BJ (cell line): ENCODE results near the gene NT5C. TPM values are rescaled to one million over a fixed set of nuclear protein-coding genes. Genes with fewer than 3 reads are reported as not detected.

Experiments used
- CTCF ChIA-PET: fragments of 350-600 bp; formaldehyde crosslinking; extraction: SDS; loops from one replicate; lab custom pipeline; 2021; ENCODE audit warnings: antibody characterized with exemption, inconsistent platforms; lab: Yijun Ruan, JAX
- POLR2A ChIA-PET: fragments of 300-600 bp; sonication (Branson Sonifier 250); formaldehyde crosslinking; extraction: SDS; loops from one replicate; lab custom pipeline; 2021; ENCODE audit warnings: antibody characterized with exemption; lab: Charles Lee
- DNase-seq: peaks from one replicate; pipeline ENCODE4 v3.0.0-alpha.2; 2011; ENCODE audit warnings: low read depth
- H3K27me3 ChIP-seq: 2 replicates; pipeline ENCODE4 v1.6.0; 2011; ENCODE audit warnings: low read length; ENCODE audit not compliant: control insufficient read depth, insufficient read depth
- H3K36me3 ChIP-seq: 2 replicates; pipeline ENCODE4 v1.5.1; 2011; ENCODE audit warnings: low read length; ENCODE audit not compliant: control insufficient read depth, insufficient read depth
- H3K4me3 ChIP-seq: 2 replicates; pipeline ENCODE4 v1.5.1; 2011; ENCODE audit warnings: low read depth, mild to moderate bottlenecking, control low read depth, low read length
- polyA minus RNA-seq: library from RNA; depleted of rRNA, polyadenylated mRNA; stranded (reverse); fragments of >200 nt; gene quantifications from 2 replicates; pipeline ENCODE4 v1.2.3, GENCODE V29; 2011; rRNA and poly(A)+ RNA removed
- polyA plus RNA-seq: library from polyadenylated mRNA; depleted of rRNA; stranded (reverse); fragments of >200 nt; gene quantifications from 2 replicates; pipeline ENCODE4 v1.2.3, GENCODE V29; 2011; rRNA removed
- TF ChIP-seq, protein P1 (sequence below): IDR thresholded peaks from 2 replicates; pipeline ENCODE4 v1.5.1; 2011; ENCODE audit warnings: low read depth, mild to moderate bottlenecking, control low read depth, inconsistent platforms, low read length, moderate library complexity; ENCODE audit not compliant: insufficient read depth

Gene NT5C
- polyA plus RNA-seq, result 38.3 and 61.8 TPM in 2 replicates
- polyA minus RNA-seq, result 13.7 and 21.7 TPM in 2 replicates

DNA sequence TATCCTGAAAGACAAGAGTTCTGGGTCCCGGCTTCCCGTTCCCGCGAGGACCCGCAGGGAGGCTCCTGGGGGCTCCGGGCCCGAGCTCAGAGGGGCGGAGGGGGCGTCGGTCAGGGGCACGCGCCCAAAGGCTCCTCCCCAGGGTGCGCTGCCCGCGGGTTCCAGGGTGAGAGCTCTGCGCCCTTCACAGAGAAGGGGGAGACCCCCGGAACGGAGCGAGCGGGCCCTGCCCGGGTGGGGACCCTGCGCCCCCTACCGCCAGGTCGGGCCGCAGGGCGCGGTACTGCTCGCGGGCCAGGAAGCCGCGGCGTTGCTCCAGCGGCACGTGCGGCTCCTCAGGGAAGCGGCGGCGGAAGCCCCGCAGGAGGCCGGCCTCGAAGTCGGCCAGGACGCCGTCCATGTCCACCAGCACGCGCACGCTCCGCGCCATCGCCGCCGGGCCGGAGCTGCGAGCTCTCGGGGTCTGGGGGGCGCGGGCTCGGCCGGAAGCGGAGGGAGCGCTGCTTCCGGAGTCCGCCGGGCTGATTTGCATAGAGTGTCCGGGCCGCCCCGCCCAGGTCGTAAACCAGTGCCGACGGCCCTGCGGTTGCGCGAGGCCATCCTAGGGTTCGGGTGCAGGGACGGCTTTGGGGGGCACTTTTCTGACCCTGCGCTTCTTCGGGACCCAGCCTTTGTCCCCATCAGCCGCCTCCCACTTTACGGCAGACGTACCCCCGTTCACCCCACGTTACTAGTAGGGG lies at the start of gene NT5C:
TSS of gene NT5C (minus strand) at position 465 of the 740 bp plus-strand sequence. CDS start at position 430, 35 bp downstream.
- H3K4me3 ChIP-seq, result peak within 1 kb of the TSS; percentile 66
- no peaks in the 10 kb centered on the region for H3K27me3 ChIP-seq
- H3K36me3 ChIP-seq, result peaks cover 17% of the 10 kb centered on the region
- no peak for DNase-seq
- TF ChIP-seq, protein P1, sequence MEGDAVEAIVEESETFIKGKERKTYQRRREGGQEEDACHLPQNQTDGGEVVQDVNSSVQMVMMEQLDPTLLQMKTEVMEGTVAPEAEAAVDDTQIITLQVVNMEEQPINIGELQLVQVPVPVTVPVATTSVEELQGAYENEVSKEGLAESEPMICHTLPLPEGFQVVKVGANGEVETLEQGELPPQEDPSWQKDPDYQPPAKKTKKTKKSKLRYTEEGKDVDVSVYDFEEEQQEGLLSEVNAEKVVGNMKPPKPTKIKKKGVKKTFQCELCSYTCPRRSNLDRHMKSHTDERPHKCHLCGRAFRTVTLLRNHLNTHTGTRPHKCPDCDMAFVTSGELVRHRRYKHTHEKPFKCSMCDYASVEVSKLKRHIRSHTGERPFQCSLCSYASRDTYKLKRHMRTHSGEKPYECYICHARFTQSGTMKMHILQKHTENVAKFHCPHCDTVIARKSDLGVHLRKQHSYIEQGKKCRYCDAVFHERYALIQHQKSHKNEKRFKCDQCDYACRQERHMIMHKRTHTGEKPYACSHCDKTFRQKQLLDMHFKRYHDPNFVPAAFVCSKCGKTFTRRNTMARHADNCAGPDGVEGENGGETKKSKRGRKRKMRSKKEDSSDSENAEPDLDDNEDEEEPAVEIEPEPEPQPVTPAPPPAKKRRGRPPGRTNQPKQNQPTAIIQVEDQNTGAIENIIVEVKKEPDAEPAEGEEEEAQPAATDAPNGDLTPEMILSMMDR, result peak; percentile 53
- ChIA-PET POLR2A (interaction anchor here (0.6 kb wide), 1 partner anchor 20 kb away, joined by 3 read pairs; no protein-coding TSS in a partner anchor), CTCF (interaction anchor here (0.6 to 4.7 kb wide), 29 partner anchors 9 to 1784 kb away, joined by 3 to 78 read pairs (median 4); partner anchors contain the start of genes ARMC7 and HID1)

DNA sequence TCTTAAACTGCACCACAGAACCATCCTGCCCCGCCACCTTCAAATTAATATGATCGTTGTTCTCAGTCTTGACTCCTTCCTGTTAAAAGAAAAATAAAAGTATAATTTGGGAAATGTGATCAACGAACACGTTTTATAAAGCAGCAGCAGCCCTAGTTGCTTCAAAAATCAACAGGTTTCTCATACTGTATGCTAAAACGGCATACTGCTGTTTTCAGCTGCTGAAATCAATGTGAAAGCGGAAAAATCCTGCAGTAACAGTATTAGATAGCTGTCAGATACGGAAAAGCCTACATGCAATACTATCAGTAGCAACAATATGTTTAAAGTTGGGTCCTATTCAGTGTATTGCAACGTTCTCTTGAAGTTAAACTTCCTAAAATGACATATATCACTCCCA lies 49.6 kb upstream of the NT5C start:
- peaks cover 5% of the 10 kb centered on the region for H3K36me3 ChIP-seq
- DNase-seq, result no peak
- no peaks in the 10 kb centered on the region for H3K27me3 ChIP-seq
- POLR2A ChIA-PET, result no interaction called here
- CTCF ChIA-PET, result interaction anchor here (1.2 to 2.1 kb wide), 2 partner anchors 10 to 67 kb away, joined by 4 to 7 read pairs; no protein-coding TSS in a partner anchor
- H3K4me3 ChIP-seq, result peak overlapping the region; percentile 98
- TF ChIP-seq, protein P1, result no peak

DNA sequence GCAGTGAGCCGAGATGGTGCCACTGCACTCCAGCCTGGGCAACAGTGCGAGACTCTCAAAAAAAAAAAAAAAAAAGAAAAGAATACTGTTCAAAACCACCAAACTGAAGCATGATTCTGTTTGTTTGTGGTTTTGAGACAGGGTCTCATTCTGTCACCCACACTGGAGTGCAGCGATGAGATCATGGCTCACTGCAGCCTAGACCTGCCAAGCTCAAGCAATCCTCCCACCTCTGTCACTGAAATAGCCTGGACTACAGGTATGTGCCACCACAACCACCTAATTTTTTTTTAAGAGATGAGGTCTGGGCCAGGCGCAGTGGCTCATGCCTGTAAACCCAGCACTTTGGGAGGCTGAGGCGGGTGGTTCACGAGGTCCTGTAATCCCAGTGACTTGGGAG lies 46.9 kb upstream of the NT5C start:
- CTCF ChIA-PET, result interaction anchor here (1.2 kb wide), 1 partner anchor 137 kb away, joined by 3 read pairs; no protein-coding TSS in a partner anchor
- Histone ChIP-seq H3K4me3 (no peak overlapping the region), H3K36me3 (peaks cover 14% of the 10 kb centered on the region), H3K27me3 (no peaks in the 10 kb centered on the region)
- no peak for DNase-seq
- TF ChIP-seq, protein P1, result no peak
- POLR2A ChIA-PET, result no interaction called here

DNA sequence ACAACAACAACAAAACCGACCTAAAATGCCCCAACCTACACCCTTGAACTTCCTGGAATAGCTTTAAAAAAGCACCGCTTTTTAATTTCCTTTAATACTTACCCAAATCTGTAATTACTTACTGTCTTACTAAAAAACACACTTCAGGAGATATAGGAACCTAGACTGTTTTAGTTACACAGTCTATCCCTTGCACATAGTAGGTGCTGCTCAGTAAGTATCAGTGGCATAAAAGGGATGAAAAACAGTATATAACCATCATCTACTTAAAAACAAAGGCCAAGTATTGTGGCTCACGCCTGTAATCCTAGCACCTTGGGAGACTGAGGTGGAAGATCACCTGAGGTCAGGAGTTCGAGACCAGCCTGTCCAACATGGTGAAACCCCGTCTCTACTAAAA lies 45.1 kb upstream of the NT5C start:
- TF ChIP-seq, protein P1, result no peak
- Histone ChIP-seq H3K4me3 (no peak overlapping the region), H3K27me3 (no peaks in the 10 kb centered on the region), H3K36me3 (peaks cover 19% of the 10 kb centered on the region)
- ChIA-PET CTCF (interaction anchor here (1.0 to 1.3 kb wide), 3 partner anchors 21 to 117 kb away, joined by 3 to 5 read pairs (median 3); no protein-coding TSS in a partner anchor), POLR2A (no interaction called here)
- DNase-seq, result no peak

DNA sequence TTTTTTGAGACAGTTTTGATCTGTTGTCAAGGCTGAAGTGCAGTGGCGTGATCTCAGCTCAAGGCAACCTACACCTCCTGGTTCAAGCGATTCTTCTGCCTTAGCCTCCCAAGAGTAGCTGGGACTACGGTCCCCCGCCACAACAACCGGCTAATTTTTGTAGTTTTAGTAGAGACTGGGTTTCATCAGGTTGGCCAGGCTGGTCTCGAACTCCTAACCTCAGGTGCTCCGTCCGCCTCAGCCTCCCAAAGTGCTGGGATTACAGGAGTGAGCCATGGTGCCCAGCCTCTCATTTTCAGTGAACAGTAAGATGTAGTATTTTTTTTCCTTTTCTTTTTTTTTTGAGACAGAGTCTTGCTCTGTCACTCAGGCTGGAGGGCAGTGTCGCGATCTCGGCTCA lies 43.5 kb upstream of the NT5C start:
- H3K27me3 ChIP-seq, result no peaks in the 10 kb centered on the region
- CTCF ChIA-PET, result interaction anchor here (0.7 to 1.7 kb wide), 4 partner anchors 12 to 69 kb away, joined by 3 to 6 read pairs (median 4); no protein-coding TSS in a partner anchor
- no peak overlapping the region for H3K4me3 ChIP-seq
- peaks cover 19% of the 10 kb centered on the region for H3K36me3 ChIP-seq
- no peak for DNase-seq
- POLR2A ChIA-PET, result no interaction called here
- TF ChIP-seq, protein P1, result no peak
